ENCODE results near the gene DHX32.
"Not testable (repeated sequence)": the region's sequence is repeated elsewhere in the genome, so short reads cannot be mapped to it uniquely, and the experiment has no call there.

DHX32 gene

DNA sequence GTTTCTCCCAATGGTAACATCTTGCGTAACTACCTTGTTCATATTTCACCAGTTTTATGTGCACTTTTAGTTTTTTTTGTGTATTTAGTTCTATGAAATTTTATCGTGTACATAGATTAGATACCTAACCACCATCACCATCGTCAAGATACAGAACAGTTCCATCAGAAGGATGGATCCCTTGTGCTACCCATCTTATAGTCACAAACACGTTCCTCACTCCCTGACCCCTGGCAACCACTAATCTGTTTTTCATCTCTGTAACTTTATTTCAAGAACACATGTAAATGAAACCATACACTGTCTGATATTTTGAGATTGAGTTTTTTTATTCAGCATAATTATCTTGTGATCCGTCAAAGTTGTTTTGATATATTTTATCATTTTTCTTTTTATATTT is 45.2 kb upstream of the DHX32 start:
- H4K8ac ChIP-seq (ENCODE audit: low read depth, low read length) = no peak overlapping the region
- no peak overlapping the region for H3K14ac ChIP-seq (ENCODE audit: low read length)
- no peak overlapping the region for H3K4me2 ChIP-seq (ENCODE audit: low read length)
- no peak overlapping the region for H3K27ac ChIP-seq (ENCODE audit: low read depth, low read length)
- no peak for DNase-seq
- no peaks in the 10 kb centered on the region for H3K79me2 ChIP-seq (ENCODE audit: control insufficient read depth, insufficient read depth, low read length, poor library complexity)
- no peaks in the 10 kb centered on the region for H3K79me1 ChIP-seq (ENCODE audit: low read length)
- H2BK12ac ChIP-seq (ENCODE audit: low read length) = no peak overlapping the region
- no peak overlapping the region for H3K23ac ChIP-seq (ENCODE audit: low read length)
- H3K18ac ChIP-seq (ENCODE audit: low read length) = no peak overlapping the region
- H3K4me1 ChIP-seq (ENCODE audit: control insufficient read depth in 1 of 2, insufficient read depth in 2 of 2, low read length in 2 of 2) = peaks cover 2 to 8% of the 10 kb centered on the region in 2 experiments
- H3K27me3 ChIP-seq (ENCODE audit: insufficient read depth, low read length) = no peaks in the 10 kb centered on the region
- H2BK5ac ChIP-seq (ENCODE audit: low read depth, low read length, poor library complexity) = no peak overlapping the region
- peaks cover 0 to 1% of the 10 kb centered on the region in 2 experiments for H3K36me3 ChIP-seq (ENCODE audit: control insufficient read depth in 1 of 2, insufficient read depth in 2 of 2, low read length in 2 of 2)
- no peaks in the 10 kb centered on the region for H3K9me3 ChIP-seq (ENCODE audit: insufficient read depth, low read depth, low read length)
- H3K4me3 ChIP-seq (ENCODE audit: low read depth, low read length) = no peak overlapping the region
- WGBS (ENCODE audit: extremely low coverage, insufficient coverage, insufficient read length) = no CpG with 5 or more reads among the region's 5 CpGs
- no peak overlapping the region for H4K12ac ChIP-seq (ENCODE audit: low read depth, low read length)
- H3K9ac ChIP-seq (ENCODE audit: low read length) = no peak overlapping the region
- H4K91ac ChIP-seq (ENCODE audit: low read depth, low read length) = no peak overlapping the region
- H2BK120ac ChIP-seq (ENCODE audit: insufficient read depth, low read length, poor library complexity) = no peak overlapping the region
- no peak overlapping the region for H2AK5ac ChIP-seq (ENCODE audit: low read length)
- H2AFZ ChIP-seq (ENCODE audit: insufficient read depth, low read length, poor library complexity) = no peak overlapping the region
- H3K4ac ChIP-seq (ENCODE audit: low read depth, low read length) = no peak overlapping the region

DNA sequence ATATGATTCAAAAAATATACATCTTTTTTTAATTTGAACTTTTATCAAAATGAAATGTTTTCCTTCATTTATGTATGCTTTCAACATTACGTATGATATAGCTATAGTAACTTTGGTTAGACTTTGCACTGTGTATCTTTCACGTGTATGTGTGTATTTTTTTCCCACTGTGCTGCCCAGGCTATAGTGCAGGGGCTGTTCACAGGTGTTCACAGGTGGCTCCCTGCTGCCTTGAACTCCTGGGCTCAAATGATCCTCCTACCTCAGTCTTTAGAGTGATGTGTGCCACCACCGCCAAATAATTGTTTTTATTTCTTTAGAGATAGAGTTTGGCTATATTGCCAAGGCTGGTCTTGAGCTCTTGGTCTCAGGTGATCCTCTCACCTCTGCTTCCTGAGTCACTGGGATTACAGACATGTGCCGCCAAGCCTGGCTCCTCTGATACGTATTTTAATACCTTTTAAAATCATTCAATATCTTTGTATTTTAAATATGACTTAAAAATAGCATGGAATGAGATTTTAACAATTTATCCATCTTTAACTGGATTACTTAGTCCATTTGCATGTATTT is 44.3 kb upstream of the DHX32 start:
- H4K12ac ChIP-seq (ENCODE audit: low read depth, low read length) = no peak overlapping the region

DNA sequence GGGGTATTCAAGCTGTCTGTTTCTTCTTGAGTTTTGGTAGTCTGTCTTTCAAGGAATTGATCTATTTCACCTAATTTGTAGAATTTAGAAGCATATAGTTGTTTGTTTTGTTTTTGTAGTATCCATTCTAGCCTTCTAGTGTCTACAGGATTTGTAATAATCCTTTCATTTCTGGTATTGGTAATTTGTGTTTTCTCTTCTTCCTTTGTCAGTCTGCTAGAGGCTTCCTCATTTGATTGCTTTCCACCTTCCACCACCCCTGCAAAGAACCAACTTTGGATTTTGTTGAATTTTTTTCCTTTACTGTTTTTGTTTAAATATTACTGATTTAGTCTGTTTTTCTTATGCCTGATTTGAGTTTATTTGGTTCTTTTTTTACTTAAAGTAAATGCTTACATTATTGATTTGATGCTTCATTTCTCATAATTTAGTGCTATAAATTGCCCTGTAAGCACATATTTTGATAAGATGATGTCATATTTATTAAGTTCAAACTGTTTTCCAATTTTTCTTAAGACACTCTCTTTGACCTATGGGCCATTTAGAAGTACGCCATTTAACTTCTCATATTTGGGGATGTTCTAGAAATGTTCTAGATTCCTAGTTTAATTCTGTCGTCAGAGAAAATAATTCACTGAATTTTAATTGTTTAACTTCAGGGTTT is 40.7 kb upstream of the DHX32 start:
- H3K36me3 ChIP-seq (ENCODE audit: control insufficient read depth in 1 of 2, insufficient read depth in 2 of 2, low read length in 2 of 2); H2AK5ac ChIP-seq (ENCODE audit: low read length); H4K91ac ChIP-seq (ENCODE audit: low read depth, low read length); H3K4me1 ChIP-seq (ENCODE audit: control insufficient read depth in 1 of 2, insufficient read depth in 2 of 2, low read length in 2 of 2); H3K27me3 ChIP-seq (ENCODE audit: insufficient read depth, low read length); H2AFZ ChIP-seq (ENCODE audit: insufficient read depth, low read length, poor library complexity); H3K27ac ChIP-seq (ENCODE audit: low read depth, low read length); H4K8ac ChIP-seq (ENCODE audit: low read depth, low read length); H2BK120ac ChIP-seq (ENCODE audit: insufficient read depth, low read length, poor library complexity); H4K12ac ChIP-seq (ENCODE audit: low read depth, low read length); H3K4me2 ChIP-seq (ENCODE audit: low read length); H2BK12ac ChIP-seq (ENCODE audit: low read length); H3K9ac ChIP-seq (ENCODE audit: low read length); H3K79me1 ChIP-seq (ENCODE audit: low read length); H3K23ac ChIP-seq (ENCODE audit: low read length); H3K18ac ChIP-seq (ENCODE audit: low read length); H3K79me2 ChIP-seq (ENCODE audit: control insufficient read depth, insufficient read depth, low read length, poor library complexity); H2BK5ac ChIP-seq (ENCODE audit: low read depth, low read length, poor library complexity); H3K9me3 ChIP-seq (ENCODE audit: insufficient read depth, low read depth, low read length); H3K4me3 ChIP-seq (ENCODE audit: low read depth, low read length); DNase-seq; H3K4ac ChIP-seq (ENCODE audit: low read depth, low read length); H3K14ac ChIP-seq (ENCODE audit: low read length): not testable (repeated sequence)
- WGBS (ENCODE audit: extremely low coverage, insufficient coverage, insufficient read length) = no CpG with 5 or more reads among the region's 2 CpGs

More for the DNA sequence above, 44.3 kb upstream of the DHX32 start:
- H3K4ac ChIP-seq (ENCODE audit: low read depth, low read length) = no peak overlapping the region
- H3K79me1 ChIP-seq (ENCODE audit: low read length) = no peaks in the 10 kb centered on the region
- H3K36me3 ChIP-seq (ENCODE audit: control insufficient read depth in 1 of 2, insufficient read depth in 2 of 2, low read length in 2 of 2) = peaks cover 0 to 1% of the 10 kb centered on the region in 2 experiments
- H2BK5ac ChIP-seq (ENCODE audit: low read depth, low read length, poor library complexity) = no peak overlapping the region
- peaks cover 2 to 8% of the 10 kb centered on the region in 2 experiments for H3K4me1 ChIP-seq (ENCODE audit: control insufficient read depth in 1 of 2, insufficient read depth in 2 of 2, low read length in 2 of 2)
- H3K4me2 ChIP-seq (ENCODE audit: low read length) = no peak overlapping the region
- H2AK5ac ChIP-seq (ENCODE audit: low read length) = no peak overlapping the region
- no peak overlapping the region for H3K9ac ChIP-seq (ENCODE audit: low read length)
- H2BK120ac ChIP-seq (ENCODE audit: insufficient read depth, low read length, poor library complexity) = no peak overlapping the region
- no peaks in the 10 kb centered on the region for H3K79me2 ChIP-seq (ENCODE audit: control insufficient read depth, insufficient read depth, low read length, poor library complexity)
- no peak overlapping the region for H3K23ac ChIP-seq (ENCODE audit: low read length)
- no peak overlapping the region for H4K8ac ChIP-seq (ENCODE audit: low read depth, low read length)
- no peak overlapping the region for H3K14ac ChIP-seq (ENCODE audit: low read length)
- no peak overlapping the region for H2BK12ac ChIP-seq (ENCODE audit: low read length)
- H3K27me3 ChIP-seq (ENCODE audit: insufficient read depth, low read length) = no peaks in the 10 kb centered on the region
- no peaks in the 10 kb centered on the region for H3K9me3 ChIP-seq (ENCODE audit: insufficient read depth, low read depth, low read length)
- H3K18ac ChIP-seq (ENCODE audit: low read length) = no peak overlapping the region
- no CpG with 5 or more reads among the region's 5 CpGs for WGBS (ENCODE audit: extremely low coverage, insufficient coverage, insufficient read length)
- no peak for DNase-seq
- no peak overlapping the region for H3K4me3 ChIP-seq (ENCODE audit: low read depth, low read length)
- no peak overlapping the region for H4K91ac ChIP-seq (ENCODE audit: low read depth, low read length)
- H2AFZ ChIP-seq (ENCODE audit: insufficient read depth, low read length, poor library complexity) = no peak overlapping the region
- H3K27ac ChIP-seq (ENCODE audit: low read depth, low read length) = no peak overlapping the region

DNA sequence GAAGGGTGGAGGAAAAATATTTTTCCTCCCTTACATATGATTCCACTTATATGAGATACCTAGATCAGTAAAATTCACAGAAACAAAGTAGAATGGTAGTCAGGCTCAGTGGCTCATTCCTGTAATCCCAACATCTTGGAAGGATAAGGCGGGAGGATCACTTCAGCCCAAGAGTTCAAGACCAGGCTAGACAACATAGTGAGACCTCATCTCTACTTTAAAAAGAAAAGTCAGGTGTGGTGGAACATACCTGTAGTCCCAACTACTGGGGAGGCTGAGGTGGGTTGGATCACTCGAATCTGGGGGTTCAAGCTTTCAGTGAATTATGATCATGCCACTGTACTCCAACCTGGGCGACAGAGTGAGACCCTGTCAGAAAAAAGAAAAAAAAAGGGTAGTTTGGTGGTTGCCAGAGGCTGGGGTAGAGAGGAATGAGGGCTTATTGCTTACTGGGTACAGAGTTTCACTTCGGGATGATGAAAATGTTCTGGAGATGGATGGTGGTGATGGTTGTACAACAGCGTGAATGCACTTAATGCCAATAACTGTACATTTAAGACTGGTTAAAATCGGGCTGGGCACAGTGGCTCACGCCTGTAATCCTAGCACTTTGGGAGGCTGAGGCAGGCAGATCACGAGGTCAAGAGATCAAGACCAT is 36.7 kb upstream of the DHX32 start:
- not testable (repeated sequence) for H2AK5ac ChIP-seq (ENCODE audit: low read length); H3K27me3 ChIP-seq (ENCODE audit: insufficient read depth, low read length); H3K14ac ChIP-seq (ENCODE audit: low read length); H3K27ac ChIP-seq (ENCODE audit: low read depth, low read length); H4K12ac ChIP-seq (ENCODE audit: low read depth, low read length); H2AFZ ChIP-seq (ENCODE audit: insufficient read depth, low read length, poor library complexity); H3K4me3 ChIP-seq (ENCODE audit: low read depth, low read length); H3K9ac ChIP-seq (ENCODE audit: low read length); H4K91ac ChIP-seq (ENCODE audit: low read depth, low read length); H2BK5ac ChIP-seq (ENCODE audit: low read depth, low read length, poor library complexity); H3K23ac ChIP-seq (ENCODE audit: low read length); H3K79me1 ChIP-seq (ENCODE audit: low read length); H3K9me3 ChIP-seq (ENCODE audit: insufficient read depth, low read depth, low read length); H3K4me2 ChIP-seq (ENCODE audit: low read length); H3K4me1 ChIP-seq (ENCODE audit: control insufficient read depth in 1 of 2, insufficient read depth in 2 of 2, low read length in 2 of 2); H2BK12ac ChIP-seq (ENCODE audit: low read length); H3K4ac ChIP-seq (ENCODE audit: low read depth, low read length); H3K36me3 ChIP-seq (ENCODE audit: control insufficient read depth in 1 of 2, insufficient read depth in 2 of 2, low read length in 2 of 2); H2BK120ac ChIP-seq (ENCODE audit: insufficient read depth, low read length, poor library complexity); H3K18ac ChIP-seq (ENCODE audit: low read length); H4K8ac ChIP-seq (ENCODE audit: low read depth, low read length); DNase-seq; H3K79me2 ChIP-seq (ENCODE audit: control insufficient read depth, insufficient read depth, low read length, poor library complexity)
- no CpG with 5 or more reads among the region's 8 CpGs for WGBS (ENCODE audit: extremely low coverage, insufficient coverage, insufficient read length)
